ENCODE measurements around the gene MYO1E.

MYO1E gene

GRCh38 chr15:59229015-59229414 is 143.7 kb downstream of the MYO1E start:
- H3K79me2 ChIP-seq (ENCODE audit: insufficient read depth, low read length) = peaks cover 8% of the 10 kb centered on the region; the same call in 1 of the 2 replicates
- no peaks in the 10 kb centered on the region for H3K9me2 ChIP-seq (replicated peaks; ENCODE audit: insufficient read depth, low read length)
- H3K9ac ChIP-seq (ENCODE audit: low read length) = no peak overlapping the region
- no peak overlapping the region for H3K27ac ChIP-seq (ENCODE audit: low read depth, low read length)
- no peaks in the 10 kb centered on the region for H3K9me3 ChIP-seq (ENCODE audit: insufficient read depth, low read length)
- no peak overlapping the region for H3K4me2 ChIP-seq (ENCODE audit: low read depth, low read length, poor library complexity, severe bottlenecking)
- H3K4me3 ChIP-seq (ENCODE audit: insufficient read depth, low read length, poor library complexity, severe bottlenecking) = no peak overlapping the region
- no peak overlapping the region for H2AFZ ChIP-seq (ENCODE audit: low read depth, low read length, severe bottlenecking)
- H4K20me1 ChIP-seq (ENCODE audit: low read depth, low read length) = peaks cover 15% of the 10 kb centered on the region; the same call in 1 of the 2 replicates
- TF ChIP-seq EZH2phosphoT487 (conservative IDR thresholded peaks at IDR 0.05; ENCODE audit: low read length) = no peak
- TF ChIP-seq, protein P1, sequence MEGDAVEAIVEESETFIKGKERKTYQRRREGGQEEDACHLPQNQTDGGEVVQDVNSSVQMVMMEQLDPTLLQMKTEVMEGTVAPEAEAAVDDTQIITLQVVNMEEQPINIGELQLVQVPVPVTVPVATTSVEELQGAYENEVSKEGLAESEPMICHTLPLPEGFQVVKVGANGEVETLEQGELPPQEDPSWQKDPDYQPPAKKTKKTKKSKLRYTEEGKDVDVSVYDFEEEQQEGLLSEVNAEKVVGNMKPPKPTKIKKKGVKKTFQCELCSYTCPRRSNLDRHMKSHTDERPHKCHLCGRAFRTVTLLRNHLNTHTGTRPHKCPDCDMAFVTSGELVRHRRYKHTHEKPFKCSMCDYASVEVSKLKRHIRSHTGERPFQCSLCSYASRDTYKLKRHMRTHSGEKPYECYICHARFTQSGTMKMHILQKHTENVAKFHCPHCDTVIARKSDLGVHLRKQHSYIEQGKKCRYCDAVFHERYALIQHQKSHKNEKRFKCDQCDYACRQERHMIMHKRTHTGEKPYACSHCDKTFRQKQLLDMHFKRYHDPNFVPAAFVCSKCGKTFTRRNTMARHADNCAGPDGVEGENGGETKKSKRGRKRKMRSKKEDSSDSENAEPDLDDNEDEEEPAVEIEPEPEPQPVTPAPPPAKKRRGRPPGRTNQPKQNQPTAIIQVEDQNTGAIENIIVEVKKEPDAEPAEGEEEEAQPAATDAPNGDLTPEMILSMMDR (IDR thresholded peaks at IDR 0.05; ENCODE audit: insufficient read depth, low read length, poor library complexity, severe bottlenecking) = no peak
- H3F3A ChIP-seq (ENCODE audit: insufficient read depth) = peaks cover 33% of the 10 kb centered on the region
- no peaks in the 10 kb centered on the region for H3K27me3 ChIP-seq (ENCODE audit: low read length)
- peaks cover 68% of the 10 kb centered on the region for H3K36me3 ChIP-seq (ENCODE audit: low read length)

DNA sequence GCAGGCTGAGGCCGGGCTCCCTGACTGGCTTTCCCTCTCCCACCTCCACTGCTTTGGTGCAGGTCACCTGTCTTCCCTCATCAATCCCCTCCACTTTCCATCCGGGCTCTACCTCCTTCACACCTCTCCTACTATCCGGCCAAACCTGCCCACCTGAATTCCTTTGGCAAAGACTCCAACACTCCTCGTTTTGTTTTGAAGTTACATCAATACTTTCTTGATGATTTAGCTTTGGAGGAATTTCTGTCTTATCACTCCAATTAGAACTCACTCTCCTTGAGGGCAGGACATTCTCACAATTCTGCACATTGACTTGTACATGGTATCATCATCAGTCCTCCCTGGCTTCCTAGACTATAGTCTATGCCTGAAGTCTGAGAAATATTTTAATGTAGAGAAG is 145.7 kb downstream of the MYO1E start:
- H4K20me1 ChIP-seq (ENCODE audit: low read depth, low read length) = peaks cover 13% of the 10 kb centered on the region; the same call in 1 of the 2 replicates
- no peaks in the 10 kb centered on the region for H3K9me2 ChIP-seq (replicated peaks; ENCODE audit: insufficient read depth, low read length)
- H3K27me3 ChIP-seq (ENCODE audit: low read length) = no peaks in the 10 kb centered on the region
- no peak overlapping the region for H3K4me2 ChIP-seq (ENCODE audit: low read depth, low read length, poor library complexity, severe bottlenecking)
- no peak overlapping the region for H3K27ac ChIP-seq (ENCODE audit: low read depth, low read length)
- no peak overlapping the region for H3K4me3 ChIP-seq (ENCODE audit: insufficient read depth, low read length, poor library complexity, severe bottlenecking)
- peaks cover 50% of the 10 kb centered on the region for H3F3A ChIP-seq (ENCODE audit: insufficient read depth)
- no peak for TF ChIP-seq EZH2phosphoT487 (conservative IDR thresholded peaks at IDR 0.05; ENCODE audit: low read length)
- TF ChIP-seq, protein P1 (IDR thresholded peaks at IDR 0.05; ENCODE audit: insufficient read depth, low read length, poor library complexity, severe bottlenecking) = no peak
- peaks cover 75% of the 10 kb centered on the region for H3K36me3 ChIP-seq (ENCODE audit: low read length)
- H3K9me3 ChIP-seq (ENCODE audit: insufficient read depth, low read length) = no peaks in the 10 kb centered on the region
- peaks cover 10% of the 10 kb centered on the region; the same call in 1 of the 2 replicates for H3K79me2 ChIP-seq (ENCODE audit: insufficient read depth, low read length)
- no peak overlapping the region for H3K9ac ChIP-seq (ENCODE audit: low read length)
- no peak overlapping the region for H2AFZ ChIP-seq (ENCODE audit: low read depth, low read length, severe bottlenecking)

DNA sequence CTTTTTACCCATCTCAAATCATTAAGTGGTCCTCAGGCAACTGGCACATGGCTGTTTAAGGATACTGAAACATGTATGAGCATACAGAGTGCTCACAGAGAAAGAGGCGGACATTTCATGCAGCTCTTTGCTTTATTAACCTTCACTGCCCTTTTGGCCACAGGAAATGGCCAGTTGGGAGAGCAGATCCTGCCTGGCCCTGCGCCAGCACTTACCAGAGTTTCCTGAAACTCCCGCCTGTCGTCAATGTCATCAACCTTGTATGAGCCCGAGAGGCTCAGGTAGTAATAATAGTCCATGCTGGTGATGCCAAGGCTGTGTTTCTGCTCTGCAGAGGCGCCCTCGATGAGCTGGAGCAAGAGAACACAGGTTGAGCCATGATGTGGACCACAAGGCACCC is 148.2 kb downstream of the MYO1E start:
- Histone ChIP-seq H4K20me1 (ENCODE audit: low read depth, low read length) (peaks cover 6% of the 10 kb centered on the region; the same call in 1 of the 2 replicates), H3K9me2 (replicated peaks; ENCODE audit: insufficient read depth, low read length) (no peaks in the 10 kb centered on the region), H3K4me3 (ENCODE audit: insufficient read depth, low read length, poor library complexity, severe bottlenecking) (no peak overlapping the region), H2AFZ (ENCODE audit: low read depth, low read length, severe bottlenecking) (no peak overlapping the region), H3K9ac (ENCODE audit: low read length) (no peak overlapping the region), H3K9me3 (ENCODE audit: insufficient read depth, low read length) (no peaks in the 10 kb centered on the region), H3K4me2 (ENCODE audit: low read depth, low read length, poor library complexity, severe bottlenecking) (no peak overlapping the region), H3K36me3 (ENCODE audit: low read length) (peaks cover 63% of the 10 kb centered on the region), H3F3A (ENCODE audit: insufficient read depth) (peaks cover 51% of the 10 kb centered on the region), H3K27ac (ENCODE audit: low read depth, low read length) (no peak overlapping the region), H3K27me3 (ENCODE audit: low read length) (no peaks in the 10 kb centered on the region), H3K79me2 (ENCODE audit: insufficient read depth, low read length) (0 out of 2 replicates have a peak, but pooled peaks cover 2% of the 10 kb centered on the region)
- no peak for TF ChIP-seq EZH2phosphoT487 (conservative IDR thresholded peaks at IDR 0.05; ENCODE audit: low read length)
- TF ChIP-seq, protein P1 (IDR thresholded peaks at IDR 0.05; ENCODE audit: insufficient read depth, low read length, poor library complexity, severe bottlenecking) = no peak
